ENCODE data around the gene ZNF185. TPM values are rescaled to one million over a fixed set of nuclear protein-coding genes. Genes with fewer than 3 reads are reported as not detected.

Gene ZNF185
- total and polyA plus RNA-seq, 2 of the 8 experiments (the other 6 are each of a cell fraction or from before 2014, with no cell fraction given), result 15.6 to 20.1 TPM

GRCh38 chrX:152917656-152918579, 20.1 kb downstream of the ZNF185 start (continued):
- TF ChIP-seq CTCF (IDR thresholded peaks at IDR 0.05; ENCODE audit: control extremely low read depth in 1 of 3, insufficient read depth in 1 of 3, low read depth in 1 of 3, low read length in 3 of 3) (no peak), CREB1 (IDR thresholded peaks at IDR 0.05) (no peak), TAF7 (optimal IDR thresholded peaks at IDR 0.05; ENCODE audit: borderline replicate concordance, low read depth, low read length) (no peak), SP1 (IDR thresholded peaks at IDR 0.05; ENCODE audit: low read depth, low read length) (no peak)

All from H1 (cell line).